Loucy (cell line): ENCODE results near the gene OSCAR.

ENCODE experiments used
- H2AFZ ChIP-seq: fragments of 200-600 bp; sonication (generic); 2 replicates; pipeline ENCODE4 v1.6.0; 2016; ENCODE audit warnings: antibody characterized with exemption, mild to moderate bottlenecking, low read length, moderate library complexity
- H3F3A ChIP-seq: fragments of 200-600 bp; 2 replicates; pipeline ENCODE4 v1.6.0; 2016; ENCODE audit warnings: antibody characterized with exemption, low read depth, mild to moderate bottlenecking
- H3K27me3 ChIP-seq: fragments of 200-600 bp; sonication (generic); 2 replicates; pipeline ENCODE4 v1.6.1; 2014; ENCODE audit warnings: low read length, mild to moderate bottlenecking; ENCODE audit not compliant: insufficient read depth, poor library complexity, severe bottlenecking
- H3K36me3 ChIP-seq: fragments of 200-600 bp; sonication (generic); 2 replicates; pipeline ENCODE4 v1.6.1; 2016; ENCODE audit warnings: low read length; ENCODE audit not compliant: insufficient read depth
- H3K4me1 ChIP-seq: fragments of 200-600 bp; sonication (generic); 2 replicates; pipeline ENCODE4 v1.5.1; 2014; ENCODE audit warnings: low read length, mild to moderate bottlenecking; ENCODE audit not compliant: insufficient read depth, poor library complexity, severe bottlenecking
- H3K4me2 ChIP-seq: fragments of 200-600 bp; sonication (generic); 2 replicates; pipeline ENCODE4 v1.6.0; 2014; ENCODE audit warnings: antibody characterized with exemption, low read length, low read depth, mild to moderate bottlenecking; ENCODE audit not compliant: poor library complexity, severe bottlenecking
- H3K4me3 ChIP-seq: fragments of 200-600 bp; sonication (generic); 2 replicates; pipeline ENCODE4 v1.5.1; 2014; ENCODE audit warnings: low read length, mild to moderate bottlenecking, mixed read lengths; ENCODE audit not compliant: poor library complexity, severe bottlenecking
- H3K79me2 ChIP-seq: fragments of 200-600 bp; sonication (generic); 2 replicates; pipeline ENCODE4 v1.6.1; 2014; ENCODE audit warnings: low read length; ENCODE audit not compliant: insufficient read depth
- H3K9ac ChIP-seq: fragments of 200-600 bp; sonication (generic); 2 replicates; pipeline ENCODE4 v1.6.0; 2014; ENCODE audit warnings: mild to moderate bottlenecking, low read depth, low read length, moderate library complexity; ENCODE audit not compliant: poor library complexity, severe bottlenecking
- H3K9me2 ChIP-seq: fragments of 200-600 bp; sonication (generic); replicated peaks from 2 replicates; pipeline ENCODE4 v1.6.1; 2016; ENCODE audit warnings: low read depth, low read length, mixed read lengths
- H3K9me3 ChIP-seq: fragments of 200-600 bp; sonication (generic); 2 replicates; pipeline ENCODE4 v1.6.1; 2014; ENCODE audit warnings: mild to moderate bottlenecking, antibody characterized with exemption, low read length, low read depth; ENCODE audit not compliant: insufficient read depth
- H4K20me1 ChIP-seq: fragments of 200-600 bp; sonication (generic); 2 replicates; pipeline ENCODE4 v1.6.0; 2014; ENCODE audit warnings: antibody characterized with exemption, low read length, mild to moderate bottlenecking; ENCODE audit not compliant: insufficient read depth, poor library complexity, severe bottlenecking
- EZH2phosphoT487 ChIP-seq: fragments of 200-600 bp; IDR thresholded peaks from 2 replicates; pipeline ENCODE4 v1.6.1; 2018; ENCODE audit warnings: antibody characterized with exemption, mild to moderate bottlenecking, moderate library complexity, borderline replicate concordance
- TF ChIP-seq, protein P1 (sequence below): fragments of 200-600 bp; sonication (generic); conservative IDR thresholded peaks from 2 replicates; pipeline ENCODE4 v1.5.1; 2014; ENCODE audit warnings: mild to moderate bottlenecking, antibody characterized with exemption, low read length

OSCAR gene

DNA sequence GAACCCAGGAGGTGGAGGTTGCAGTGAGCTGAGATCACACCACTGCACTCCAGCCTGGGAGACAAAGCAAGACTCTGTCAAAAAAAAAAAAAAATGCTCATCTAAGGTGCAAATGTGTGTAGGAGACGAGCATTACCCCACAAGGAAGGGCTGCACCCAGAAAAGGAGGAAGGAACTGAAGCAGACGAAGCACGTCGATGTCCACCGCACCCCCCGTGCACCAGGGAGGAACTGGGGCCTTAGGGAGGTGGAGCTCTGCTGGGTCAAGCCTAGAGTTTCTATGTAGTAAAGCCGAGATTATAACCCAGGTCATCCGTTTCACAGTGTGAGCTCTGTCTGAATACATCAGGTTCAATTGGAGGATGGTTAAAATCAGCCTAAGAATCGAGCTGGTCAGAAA is 38.0 kb downstream of the OSCAR start:
- H2AFZ ChIP-seq, result no peak overlapping the region
- H3K4me2 ChIP-seq, result no peak overlapping the region
- H3F3A ChIP-seq, result no peaks in the 10 kb centered on the region
- H3K9ac ChIP-seq, result no peak overlapping the region
- H3K4me1 ChIP-seq, result no peaks in the 10 kb centered on the region
- H3K4me3 ChIP-seq, result no peak overlapping the region
- H3K9me2 ChIP-seq, result no peaks in the 10 kb centered on the region
- H3K27me3 ChIP-seq, result no peaks in the 10 kb centered on the region
- no peaks in the 10 kb centered on the region for H3K79me2 ChIP-seq
- H4K20me1 ChIP-seq, result no peaks in the 10 kb centered on the region
- no peaks in the 10 kb centered on the region for H3K9me3 ChIP-seq
- no peak for TF ChIP-seq EZH2phosphoT487
- TF ChIP-seq, protein P1, sequence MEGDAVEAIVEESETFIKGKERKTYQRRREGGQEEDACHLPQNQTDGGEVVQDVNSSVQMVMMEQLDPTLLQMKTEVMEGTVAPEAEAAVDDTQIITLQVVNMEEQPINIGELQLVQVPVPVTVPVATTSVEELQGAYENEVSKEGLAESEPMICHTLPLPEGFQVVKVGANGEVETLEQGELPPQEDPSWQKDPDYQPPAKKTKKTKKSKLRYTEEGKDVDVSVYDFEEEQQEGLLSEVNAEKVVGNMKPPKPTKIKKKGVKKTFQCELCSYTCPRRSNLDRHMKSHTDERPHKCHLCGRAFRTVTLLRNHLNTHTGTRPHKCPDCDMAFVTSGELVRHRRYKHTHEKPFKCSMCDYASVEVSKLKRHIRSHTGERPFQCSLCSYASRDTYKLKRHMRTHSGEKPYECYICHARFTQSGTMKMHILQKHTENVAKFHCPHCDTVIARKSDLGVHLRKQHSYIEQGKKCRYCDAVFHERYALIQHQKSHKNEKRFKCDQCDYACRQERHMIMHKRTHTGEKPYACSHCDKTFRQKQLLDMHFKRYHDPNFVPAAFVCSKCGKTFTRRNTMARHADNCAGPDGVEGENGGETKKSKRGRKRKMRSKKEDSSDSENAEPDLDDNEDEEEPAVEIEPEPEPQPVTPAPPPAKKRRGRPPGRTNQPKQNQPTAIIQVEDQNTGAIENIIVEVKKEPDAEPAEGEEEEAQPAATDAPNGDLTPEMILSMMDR, result no peak
- H3K36me3 ChIP-seq, result no peaks in the 10 kb centered on the region

DNA sequence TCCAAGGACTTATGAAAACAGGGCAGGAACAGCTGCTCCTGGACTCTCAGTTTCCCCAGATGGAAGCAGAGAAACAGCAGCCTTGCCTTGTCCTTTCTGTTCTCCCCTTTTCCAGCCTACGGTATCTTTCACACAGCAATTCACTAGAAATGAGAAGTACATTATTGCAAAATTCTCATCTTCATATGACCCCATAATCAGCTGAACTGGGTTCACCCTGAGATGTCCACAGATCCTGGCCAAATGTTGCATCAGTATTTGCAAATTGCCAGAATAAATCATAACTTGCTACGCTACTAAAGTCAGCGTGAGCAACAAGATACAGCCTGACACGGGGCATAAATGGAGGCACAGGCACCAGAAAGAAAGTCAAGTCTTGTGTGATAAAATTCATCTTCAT is 53.0 kb downstream of the OSCAR start:
- no peaks in the 10 kb centered on the region for H3K9me2 ChIP-seq
- H3K4me1 ChIP-seq, result no peaks in the 10 kb centered on the region
- H3K9me3 ChIP-seq, result no peaks in the 10 kb centered on the region
- H2AFZ ChIP-seq, result no peak overlapping the region
- no peaks in the 10 kb centered on the region for H3K79me2 ChIP-seq
- H3K36me3 ChIP-seq, result no peaks in the 10 kb centered on the region
- no peaks in the 10 kb centered on the region for H3K27me3 ChIP-seq
- no peaks in the 10 kb centered on the region for H4K20me1 ChIP-seq
- H3K9ac ChIP-seq, result no peak overlapping the region
- no peak overlapping the region for H3K4me2 ChIP-seq
- TF ChIP-seq, protein P1, result no peak
- no peak for TF ChIP-seq EZH2phosphoT487
- H3F3A ChIP-seq, result no peaks in the 10 kb centered on the region
- no peak overlapping the region for H3K4me3 ChIP-seq

DNA sequence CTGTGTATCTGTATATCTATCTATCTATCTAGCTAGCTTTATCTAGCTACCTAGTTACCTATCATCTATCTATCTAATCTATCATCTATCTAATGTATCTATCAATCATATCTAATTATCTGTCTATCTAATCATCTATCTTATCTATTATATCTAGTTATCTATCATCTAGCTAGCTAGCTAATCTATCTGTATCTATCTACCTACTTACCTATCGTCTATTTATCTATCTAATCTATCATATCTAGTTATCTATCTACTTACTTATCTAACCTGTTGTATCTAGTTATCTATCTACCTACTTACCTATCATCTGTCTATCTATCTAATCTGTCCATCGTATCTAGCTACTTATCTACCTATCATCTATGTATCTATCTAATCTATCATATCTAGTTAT is 54.8 kb downstream of the OSCAR start:
- no peaks in the 10 kb centered on the region for H3K27me3 ChIP-seq
- H4K20me1 ChIP-seq, result no peaks in the 10 kb centered on the region

More for the DNA sequence above, 54.8 kb downstream of the OSCAR start:
- no peaks in the 10 kb centered on the region for H3K79me2 ChIP-seq
- no peaks in the 10 kb centered on the region for H3K4me1 ChIP-seq
- TF ChIP-seq, protein P1, result no peak
- no peak for TF ChIP-seq EZH2phosphoT487
- no peaks in the 10 kb centered on the region for H3K36me3 ChIP-seq
- no peaks in the 10 kb centered on the region for H3F3A ChIP-seq
- H3K9me2 ChIP-seq, result no peaks in the 10 kb centered on the region
- no peaks in the 10 kb centered on the region for H3K9me3 ChIP-seq
- H3K4me2 ChIP-seq, result no peak overlapping the region
- H2AFZ ChIP-seq, result no peak overlapping the region
- no peak overlapping the region for H3K9ac ChIP-seq
- no peak overlapping the region for H3K4me3 ChIP-seq
